ENCODE measurements around the gene GALNT2. TPM values are rescaled to one million over a fixed set of nuclear protein-coding genes. Genes with fewer than 3 reads are reported as not detected.

The GALNT2 gene
- total RNA-seq, 1 donor: 69.5 TPM

DNA sequence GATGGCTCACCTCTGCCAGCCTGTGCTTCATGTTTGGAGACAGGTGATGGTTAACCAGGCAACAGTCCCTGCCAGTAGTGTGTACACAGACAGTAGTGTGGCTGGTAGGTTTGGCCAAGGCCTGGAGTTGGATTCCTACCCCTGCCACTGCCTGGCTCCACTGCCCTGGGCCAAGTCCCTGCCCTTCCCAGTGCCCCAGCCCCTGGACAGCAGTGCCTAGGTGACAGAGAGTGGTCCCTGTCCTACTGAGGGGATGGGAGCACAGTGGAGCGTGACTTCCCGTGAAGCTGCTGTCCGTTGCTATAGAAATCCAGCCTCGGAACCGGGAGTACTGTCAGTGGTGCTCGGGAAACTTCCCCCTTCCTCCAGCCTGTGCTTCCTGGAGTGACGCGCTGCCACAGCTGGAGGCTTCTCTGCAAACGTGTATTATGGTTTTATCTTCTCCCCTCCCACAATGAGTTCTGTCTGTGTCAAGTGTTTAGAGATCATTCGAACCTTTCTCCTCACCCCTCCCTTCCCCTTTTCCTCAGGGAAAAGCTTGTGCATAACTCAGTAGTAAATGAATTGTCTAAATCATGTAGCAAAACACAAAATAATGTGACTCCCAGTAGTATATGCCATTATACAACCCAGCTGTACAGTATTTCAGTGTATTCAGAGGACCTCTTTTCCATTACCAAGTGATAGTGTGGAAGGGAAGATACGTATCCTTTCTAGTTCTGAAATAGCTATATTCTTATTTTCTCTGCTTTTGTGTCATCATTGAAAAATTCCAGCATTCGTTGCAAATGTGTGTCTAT lies 73.4 kb downstream of the GALNT2 start:
- H3K4me3 ChIP-seq (ENCODE audit: low read depth, low read length): peak overlapping the region; percentile 2
- peak; percentile 81 for DNase-seq (ENCODE audit: low read depth)
- no peak for TF ChIP-seq CTCF (IDR thresholded peaks at IDR 0.05; ENCODE audit: insufficient read depth, low read depth, low read length)

DNA sequence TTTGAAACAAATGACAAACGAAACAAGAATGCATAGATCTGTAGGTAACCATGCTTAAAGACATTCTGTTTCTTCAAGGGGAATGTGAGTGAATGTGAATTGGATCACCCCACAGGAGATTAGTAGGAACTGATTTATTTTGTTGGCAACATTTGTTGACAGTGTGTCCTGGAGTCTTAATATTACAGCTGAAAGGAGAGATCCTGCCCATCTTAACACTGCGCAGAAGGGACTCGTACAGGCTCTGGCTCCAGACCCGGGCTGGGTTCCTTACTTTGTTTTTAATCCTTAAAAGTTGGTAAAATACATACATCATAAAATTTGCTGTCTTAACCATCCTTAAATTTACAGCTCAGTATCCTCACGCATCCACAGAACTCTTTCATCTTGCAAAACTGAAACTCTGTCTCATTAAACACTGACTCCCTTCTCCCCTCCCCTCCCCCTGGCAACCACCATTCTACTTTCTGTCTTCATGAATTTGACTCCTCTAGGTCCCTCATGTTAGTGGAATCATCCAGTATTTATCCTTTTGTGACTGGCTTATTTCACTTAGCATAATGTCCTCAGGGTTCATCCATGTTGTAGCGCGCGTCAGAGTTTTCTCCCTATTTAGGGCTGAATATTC lies 74.1 kb downstream of the GALNT2 start:
- no peak for TF ChIP-seq CTCF (IDR thresholded peaks at IDR 0.05; ENCODE audit: insufficient read depth, low read depth, low read length)
- peak overlapping the region; percentile 2 for H3K4me3 ChIP-seq (ENCODE audit: low read depth, low read length)
- peak; percentile 53 for DNase-seq (ENCODE audit: low read depth)

DNA sequence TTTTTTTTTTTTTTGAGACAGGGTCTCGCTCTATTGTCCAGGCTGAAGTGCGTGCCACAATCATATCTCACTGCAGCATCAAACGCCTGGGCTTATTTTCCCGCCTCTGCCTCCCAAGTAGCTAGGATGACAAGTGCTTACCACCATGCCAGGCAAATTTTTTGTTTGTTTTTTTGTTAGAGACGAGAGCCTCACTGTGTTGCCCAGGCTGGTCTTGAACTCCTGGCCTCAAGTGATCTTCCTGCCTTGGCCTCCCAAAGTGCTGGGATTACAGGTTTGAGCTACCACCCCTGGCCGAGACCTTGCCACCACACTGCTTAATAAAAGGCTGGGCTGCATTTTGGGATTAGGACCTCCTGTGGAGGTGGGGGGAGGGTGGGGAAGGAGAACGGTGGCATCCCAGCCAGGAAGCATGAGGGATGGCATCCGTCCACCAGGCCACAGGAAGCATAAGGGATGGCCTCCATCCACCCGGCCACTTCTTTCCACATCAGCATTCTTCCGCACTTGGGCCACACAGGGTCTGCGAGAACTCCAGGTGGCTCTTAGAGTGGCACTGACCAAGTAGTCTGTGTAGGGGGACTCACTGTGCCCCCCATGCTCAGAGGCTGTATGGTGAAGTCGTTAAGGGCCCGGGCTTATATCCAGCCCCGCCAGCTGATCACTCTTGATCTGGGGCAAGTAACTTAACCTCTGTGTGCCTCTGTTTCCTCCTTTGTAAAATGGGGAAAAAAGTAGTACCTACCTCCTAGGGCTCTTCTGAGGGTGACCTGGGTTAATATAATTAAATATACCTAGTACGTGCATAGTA lies 75.0 kb downstream of the GALNT2 start:
- DNase-seq (ENCODE audit: low read depth): no peak

DNA sequence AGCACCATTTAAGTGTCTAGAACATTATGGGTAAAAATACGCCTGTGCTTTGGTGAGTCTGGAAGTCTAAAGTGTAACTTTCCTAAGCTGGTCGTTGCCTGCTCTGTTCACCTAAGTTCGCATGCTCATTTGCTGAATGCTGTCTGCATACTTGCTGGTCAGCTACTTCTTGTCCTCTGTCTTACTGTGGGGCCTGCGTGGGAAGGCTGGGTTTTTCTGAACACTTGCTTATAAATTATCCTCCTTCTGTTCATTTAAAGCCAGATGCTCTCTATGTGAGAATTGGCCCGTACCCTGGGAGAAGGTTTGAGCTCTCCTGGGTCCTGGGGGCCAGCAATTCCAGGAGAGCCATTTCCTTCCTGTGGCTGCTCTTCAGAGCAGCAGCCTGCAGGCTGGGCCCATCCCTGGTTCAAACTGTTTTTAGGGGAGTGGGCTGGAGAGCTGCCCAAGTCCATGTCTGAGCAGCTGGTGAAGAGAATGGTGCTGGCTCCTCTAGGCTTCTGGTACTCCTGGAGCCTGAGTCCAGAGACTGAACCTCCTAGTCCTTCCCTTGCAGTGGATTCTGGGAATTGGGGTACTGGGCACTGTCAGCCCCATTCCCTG lies 75.7 kb downstream of the GALNT2 start:
- no peak for TF ChIP-seq CTCF (IDR thresholded peaks at IDR 0.05; ENCODE audit: insufficient read depth, low read depth, low read length)
- H3K4me3 ChIP-seq (ENCODE audit: low read depth, low read length): no peak overlapping the region
- no peak for DNase-seq (ENCODE audit: low read depth)

More for the DNA sequence above, 75.0 kb downstream of the GALNT2 start:
- H3K4me3 ChIP-seq (ENCODE audit: low read depth, low read length): no peak overlapping the region
- no peak for TF ChIP-seq CTCF (IDR thresholded peaks at IDR 0.05; ENCODE audit: insufficient read depth, low read depth, low read length)

DNA sequence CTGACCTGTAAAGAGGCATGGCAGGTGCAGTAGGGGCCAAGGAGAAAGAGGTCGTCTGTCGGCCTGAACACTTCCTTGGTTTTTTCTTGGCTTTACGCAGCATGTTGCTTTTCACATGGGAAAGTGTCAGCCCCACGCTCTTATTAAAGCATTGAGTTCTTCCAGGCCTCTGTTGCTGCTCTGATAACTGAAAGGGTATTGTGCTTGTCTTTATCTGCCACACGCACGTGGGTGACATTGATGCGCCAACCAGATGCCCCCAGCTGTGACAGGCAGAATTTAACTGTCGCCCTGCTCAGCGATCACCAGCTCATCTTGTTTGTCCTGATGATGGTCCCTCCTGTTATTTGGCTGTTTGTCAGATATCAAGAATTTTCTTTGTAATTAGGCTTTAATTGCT lies 76.5 kb downstream of the GALNT2 start:
- no peak for DNase-seq (ENCODE audit: low read depth)
- no peak for TF ChIP-seq CTCF (IDR thresholded peaks at IDR 0.05; ENCODE audit: insufficient read depth, low read depth, low read length)
- no peak overlapping the region for H3K4me3 ChIP-seq (ENCODE audit: low read depth, low read length)

GRCh38 chr1:230144010-230144614 lies 77.1 kb downstream of the GALNT2 start:
- no peak overlapping the region for H3K4me3 ChIP-seq (ENCODE audit: low read depth, low read length)
- DNase-seq (ENCODE audit: low read depth): no peak
- TF ChIP-seq CTCF (IDR thresholded peaks at IDR 0.05; ENCODE audit: insufficient read depth, low read depth, low read length): no peak
